Parathyroid adenoma (tissue), 2 donors: ENCODE data around the gene SRA1.
"Not testable (repeated sequence)": the region's sequence is repeated elsewhere in the genome, so short reads cannot be mapped to it uniquely, and the experiment has no call there.

ENCODE experiments used
- H2AFZ ChIP-seq: fragments of 300-600 bp; sonication (generic); one replicate; pipeline ENCODE4 v1.7.0; 2017; ENCODE audit warnings: antibody characterized with exemption, mild to moderate bottlenecking
- H3K27ac ChIP-seq: fragments of 300-600 bp; sonication (generic); one replicate; pipeline ENCODE4 v1.7.0; 2017
- H3K27me3 ChIP-seq: fragments of 300-600 bp; sonication (generic); one replicate; pipeline ENCODE4 v1.7.0; 2017; ENCODE audit warnings: low read length; ENCODE audit not compliant: control insufficient read depth, insufficient read depth
- H3K36me3 ChIP-seq: fragments of 300-600 bp; sonication (generic); one replicate; pipeline ENCODE4 v1.7.0; 2017; ENCODE audit warnings: low read length; ENCODE audit not compliant: control insufficient read depth, insufficient read depth
- H3K4me1 ChIP-seq: fragments of 300-600 bp; sonication (generic); one replicate; pipeline ENCODE4 v1.7.0; 2017; ENCODE audit warnings: control low read depth
- H3K4me2 ChIP-seq: fragments of 300-600 bp; sonication (generic); one replicate; pipeline ENCODE4 v1.7.0; 2017; ENCODE audit warnings: low read length
- H3K4me3 ChIP-seq: fragments of 300-600 bp; sonication (generic); one replicate; pipeline ENCODE4 v1.7.0; 2017; ENCODE audit warnings: low read depth, low read length
- H3K79me2 ChIP-seq: fragments of 300-600 bp; sonication (generic); one replicate; pipeline ENCODE4 v1.7.0; 2017; ENCODE audit warnings: control low read depth
- H3K9ac ChIP-seq: fragments of 300-600 bp; sonication (generic); one replicate; pipeline ENCODE4 v1.7.0; 2017; ENCODE audit warnings: mild to moderate bottlenecking
- H3K9me3 ChIP-seq: fragments of 300-600 bp; sonication (generic); one replicate; pipeline ENCODE4 v1.7.0; 2017; ENCODE audit warnings: low read length; ENCODE audit not compliant: control insufficient read depth
- TF ChIP-seq, protein P1 (sequence below): fragments of 300-600 bp; sonication (generic); IDR thresholded peaks from one replicate; pipeline ENCODE4 v1.7.0; 2017; ENCODE audit warnings: antibody characterized with exemption, mild to moderate bottlenecking
- donor health status: primary hyperparathyroidism.

The SRA1 gene

GRCh38 chr5:140587495-140587894 is 30.2 kb upstream of the SRA1 start:
- Histone ChIP-seq H3K27ac (no peak overlapping the region), H3K9me3 (no peaks in the 10 kb centered on the region), H3K36me3 (no peaks in the 10 kb centered on the region), H3K9ac (no peak overlapping the region), H3K27me3 (no peaks in the 10 kb centered on the region), H3K4me1 (no peaks in the 10 kb centered on the region), H3K4me3 (no peak overlapping the region), H2AFZ (no peak overlapping the region), H3K79me2 (no peaks in the 10 kb centered on the region), H3K4me2 (no peak overlapping the region)
- TF ChIP-seq, protein P1, sequence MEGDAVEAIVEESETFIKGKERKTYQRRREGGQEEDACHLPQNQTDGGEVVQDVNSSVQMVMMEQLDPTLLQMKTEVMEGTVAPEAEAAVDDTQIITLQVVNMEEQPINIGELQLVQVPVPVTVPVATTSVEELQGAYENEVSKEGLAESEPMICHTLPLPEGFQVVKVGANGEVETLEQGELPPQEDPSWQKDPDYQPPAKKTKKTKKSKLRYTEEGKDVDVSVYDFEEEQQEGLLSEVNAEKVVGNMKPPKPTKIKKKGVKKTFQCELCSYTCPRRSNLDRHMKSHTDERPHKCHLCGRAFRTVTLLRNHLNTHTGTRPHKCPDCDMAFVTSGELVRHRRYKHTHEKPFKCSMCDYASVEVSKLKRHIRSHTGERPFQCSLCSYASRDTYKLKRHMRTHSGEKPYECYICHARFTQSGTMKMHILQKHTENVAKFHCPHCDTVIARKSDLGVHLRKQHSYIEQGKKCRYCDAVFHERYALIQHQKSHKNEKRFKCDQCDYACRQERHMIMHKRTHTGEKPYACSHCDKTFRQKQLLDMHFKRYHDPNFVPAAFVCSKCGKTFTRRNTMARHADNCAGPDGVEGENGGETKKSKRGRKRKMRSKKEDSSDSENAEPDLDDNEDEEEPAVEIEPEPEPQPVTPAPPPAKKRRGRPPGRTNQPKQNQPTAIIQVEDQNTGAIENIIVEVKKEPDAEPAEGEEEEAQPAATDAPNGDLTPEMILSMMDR, result no peak

DNA sequence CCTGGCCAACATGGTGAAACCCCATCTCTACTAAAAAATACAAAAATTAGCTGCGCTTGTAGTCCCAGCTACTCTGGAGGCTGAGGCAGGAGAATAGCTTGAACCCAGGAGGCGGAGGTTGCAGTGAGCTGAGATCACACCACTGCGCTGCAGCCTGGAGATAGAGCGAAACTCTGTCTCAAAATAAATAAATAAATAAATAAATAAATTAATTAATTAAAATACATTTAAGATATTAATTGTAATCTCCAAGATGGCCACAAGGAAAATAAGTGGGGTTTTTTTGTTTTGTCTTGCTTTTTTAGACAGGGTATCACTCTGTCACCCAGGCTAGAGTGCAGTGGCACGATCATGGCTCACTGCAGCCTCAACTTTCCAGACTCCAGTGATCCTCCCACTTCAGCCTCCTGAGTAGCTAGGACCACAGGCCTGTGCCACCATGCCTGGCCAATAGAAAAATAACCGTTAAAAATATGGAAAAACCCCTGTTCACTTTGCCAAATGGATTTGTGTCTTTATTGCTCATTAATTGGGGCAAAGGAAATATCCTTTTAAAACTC is 22.0 kb upstream of the SRA1 start:
- H3K4me2 ChIP-seq, H3K79me2 ChIP-seq, H3K27ac ChIP-seq, H3K9me3 ChIP-seq, H3K9ac ChIP-seq, H2AFZ ChIP-seq, H3K36me3 ChIP-seq, H3K4me3 ChIP-seq, H3K27me3 ChIP-seq, H3K4me1 ChIP-seq: not testable (repeated sequence)

DNA sequence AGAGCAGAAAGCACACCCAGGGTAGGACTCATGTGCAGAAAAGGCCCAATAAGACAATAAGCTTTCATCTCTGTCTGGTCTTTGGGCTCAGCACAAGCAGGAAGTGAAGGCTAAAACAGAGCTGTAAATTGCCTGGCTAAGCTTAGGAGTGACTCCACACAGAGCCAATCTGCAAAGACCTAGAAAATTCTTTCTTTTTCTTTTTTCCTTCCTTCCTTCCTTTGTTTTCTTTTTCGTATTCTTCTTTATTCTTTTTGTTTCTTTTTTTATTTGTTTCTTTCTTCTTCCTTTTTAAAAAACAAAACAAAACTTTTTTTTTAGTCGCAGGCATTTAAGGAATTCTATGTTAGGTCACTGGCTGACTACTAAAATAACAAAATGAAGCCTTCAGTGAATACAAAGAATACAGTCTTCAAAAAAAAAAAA is 19.5 kb upstream of the SRA1 start:
- Histone ChIP-seq H3K79me2 (no peaks in the 10 kb centered on the region), H3K4me1 (no peaks in the 10 kb centered on the region), H2AFZ (peak overlapping the region; percentile 43), H3K4me2 (no peak overlapping the region), H3K27me3 (no peaks in the 10 kb centered on the region), H3K9me3 (no peaks in the 10 kb centered on the region), H3K36me3 (no peaks in the 10 kb centered on the region), H3K27ac (peak overlapping the region; percentile 34), H3K9ac (no peak overlapping the region), H3K4me3 (no peak overlapping the region)
- TF ChIP-seq, protein P1, result no peak

DNA sequence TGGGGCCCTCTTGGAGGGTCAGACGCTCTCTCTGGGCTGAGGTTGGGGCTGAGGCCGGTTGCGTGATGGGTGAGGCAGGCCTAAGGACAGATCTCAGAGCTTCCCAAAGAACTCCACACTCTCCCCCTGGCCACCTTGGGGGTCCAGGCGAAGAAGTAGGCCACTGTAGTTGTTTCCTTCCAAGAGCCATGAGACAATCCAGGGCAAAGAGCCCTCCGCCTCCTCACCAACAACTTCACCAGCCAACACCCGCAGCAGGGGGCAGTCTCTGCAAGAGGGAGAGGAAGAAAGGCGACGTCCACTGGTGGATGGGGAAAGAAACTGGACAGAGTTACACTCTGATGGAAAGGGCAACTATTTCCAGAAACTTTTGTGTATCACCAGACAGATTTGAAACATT is 18.0 kb upstream of the SRA1 start:
- H3K79me2 ChIP-seq, result no peaks in the 10 kb centered on the region
- no peak overlapping the region for H3K27ac ChIP-seq
- H3K27me3 ChIP-seq, result no peaks in the 10 kb centered on the region
- TF ChIP-seq, protein P1, result peak; percentile 43
- H2AFZ ChIP-seq, result peak overlapping the region; percentile 17
- H3K4me1 ChIP-seq, result no peaks in the 10 kb centered on the region
- no peaks in the 10 kb centered on the region for H3K9me3 ChIP-seq
- H3K4me3 ChIP-seq, result no peak overlapping the region
- no peak overlapping the region for H3K4me2 ChIP-seq
- no peak overlapping the region for H3K9ac ChIP-seq
- H3K36me3 ChIP-seq, result no peaks in the 10 kb centered on the region

- no peak overlapping the region for H2AFZ ChIP-seq
- no peaks in the 10 kb centered on the region for H3K79me2 ChIP-seq
- H3K36me3 ChIP-seq, result no peaks in the 10 kb centered on the region
- no peaks in the 10 kb centered on the region for H3K4me1 ChIP-seq
- TF ChIP-seq, protein P1, result no peak
- H3K9me3 ChIP-seq, result no peaks in the 10 kb centered on the region
- H3K27me3 ChIP-seq, result no peaks in the 10 kb centered on the region
- H3K27ac ChIP-seq, result peak overlapping the region; percentile 17
- no peak overlapping the region for H3K4me3 ChIP-seq
- H3K9ac ChIP-seq, result no peak overlapping the region
- no peak overlapping the region for H3K4me2 ChIP-seq
Measured at GRCh38 chr5:140574165-140574564, 16.9 kb upstream of the SRA1 start.
